Smooth muscle cell (in vitro differentiated cells): ENCODE measurements around the gene EIF4E. TPM values are rescaled to one million over a fixed set of nuclear protein-coding genes. Genes with fewer than 3 reads are reported as not detected.

Source experiments
- DNase-seq: peaks from one replicate; lab custom pipeline; 2025; ENCODE audit not compliant: unreplicated experiment; lab: John Stamatoyannopoulos, UW
- H2AFZ ChIP-seq: fragments of 200-600 bp; sonication (generic); 2 replicates; pipeline ENCODE4 v1.6.0; 2016; ENCODE audit warnings: antibody characterized with exemption, low read depth, mild to moderate bottlenecking
- H3F3A ChIP-seq: fragments of 200-600 bp; sonication (generic); 2 replicates; pipeline ENCODE4 v1.6.0; 2017; ENCODE audit warnings: antibody characterized with exemption, low read depth
- H3K27ac ChIP-seq: fragments of 200-600 bp; sonication (generic); 2 replicates; pipeline ENCODE4 v1.5.1; 2016; ENCODE audit warnings: low read depth, mild to moderate bottlenecking
- H3K27me3 ChIP-seq: fragments of 200-600 bp; sonication (generic); 2 replicates; pipeline ENCODE4 v1.6.1; 2016; ENCODE audit warnings: low read depth, mild to moderate bottlenecking
- H3K36me3 ChIP-seq: fragments of 200-600 bp; sonication (generic); 2 replicates; pipeline ENCODE4 v1.5.1; 2016; ENCODE audit warnings: low read depth
- H3K4me1 ChIP-seq: fragments of 200-600 bp; sonication (generic); 2 replicates; pipeline ENCODE4 v1.5.1; 2016; ENCODE audit warnings: low read depth
- H3K4me2 ChIP-seq: fragments of 200-600 bp; sonication (generic); 2 replicates; pipeline ENCODE4 v1.6.0; 2016; ENCODE audit warnings: mild to moderate bottlenecking
- H3K4me3 ChIP-seq: fragments of 200-600 bp; sonication (generic); 2 replicates; pipeline ENCODE4 v1.5.1; 2016; ENCODE audit warnings: mild to moderate bottlenecking
- H3K79me2 ChIP-seq: fragments of 200-600 bp; sonication (generic); 2 replicates; pipeline ENCODE4 v1.6.0; 2016; ENCODE audit warnings: low read depth, mild to moderate bottlenecking
- H3K9ac ChIP-seq: fragments of 200-600 bp; sonication (generic); 2 replicates; pipeline ENCODE4 v1.6.0; 2016; ENCODE audit warnings: low read depth
- H3K9me3 ChIP-seq: fragments of 200-600 bp; sonication (generic); replicated peaks from 2 replicates; pipeline ENCODE4 v1.5.1; 2016; ENCODE audit warnings: low read depth
- H4K20me1 ChIP-seq: fragments of 200-600 bp; sonication (generic); 2 replicates; pipeline ENCODE4 v1.6.0; 2016; ENCODE audit warnings: low read depth
- CTCF ChIP-seq: fragments of 200-600 bp; sonication (generic); IDR thresholded peaks from 2 replicates; pipeline ENCODE4 v1.5.1; 2017; ENCODE audit warnings: borderline replicate concordance, mild to moderate bottlenecking, antibody characterized with exemption; ENCODE audit not compliant: insufficient read depth, poor library complexity, severe bottlenecking
- WGBS: methylation state at CpG from one replicate; pipeline ENCODE4 v1.1.7; 2016; ENCODE audit warnings: low lambda C conversion rate; 5-methylcytosine and 5-hydroxymethylcytosine counted together
- polyA plus RNA-seq: library from polyadenylated mRNA; unstranded; fragments of >200 nt; fragmentation: Nextera tagmentation; extraction: Ambion mirVana; gene quantifications from 2 replicates; pipeline ENCODE4 v1.2.1, GENCODE V29; 2016
- total RNA-seq: library from RNA; depleted of rRNA; stranded (reverse); fragments of >200 nt; gene quantifications from 2 replicates; pipeline ENCODE4 v1.2.3, GENCODE V29; 2014

The EIF4E gene
- total and polyA plus RNA-seq, 2 experiments from 2014 or later: 113 to 135 TPM

GRCh38 chr4:98861100-98861884 is 67.6 kb downstream of the EIF4E start:
- H3K27me3 ChIP-seq: no peaks in the 10 kb centered on the region
- H3K4me3 ChIP-seq: no peak overlapping the region
- no peak overlapping the region for H3K27ac ChIP-seq
- no peak for DNase-seq
- H3K9ac ChIP-seq: no peak overlapping the region
- no peaks in the 10 kb centered on the region for H3K36me3 ChIP-seq
- no peak overlapping the region for H2AFZ ChIP-seq
- H3K79me2 ChIP-seq: no peaks in the 10 kb centered on the region
- no peak for TF ChIP-seq CTCF
- no peak overlapping the region for H3K4me2 ChIP-seq
- no peaks in the 10 kb centered on the region for H4K20me1 ChIP-seq
- no peaks in the 10 kb centered on the region for H3F3A ChIP-seq
- WGBS: 66% methylated on average over 3 of the region's 3 CpGs
- no peaks in the 10 kb centered on the region for H3K9me3 ChIP-seq
- H3K4me1 ChIP-seq: no peaks in the 10 kb centered on the region

DNA sequence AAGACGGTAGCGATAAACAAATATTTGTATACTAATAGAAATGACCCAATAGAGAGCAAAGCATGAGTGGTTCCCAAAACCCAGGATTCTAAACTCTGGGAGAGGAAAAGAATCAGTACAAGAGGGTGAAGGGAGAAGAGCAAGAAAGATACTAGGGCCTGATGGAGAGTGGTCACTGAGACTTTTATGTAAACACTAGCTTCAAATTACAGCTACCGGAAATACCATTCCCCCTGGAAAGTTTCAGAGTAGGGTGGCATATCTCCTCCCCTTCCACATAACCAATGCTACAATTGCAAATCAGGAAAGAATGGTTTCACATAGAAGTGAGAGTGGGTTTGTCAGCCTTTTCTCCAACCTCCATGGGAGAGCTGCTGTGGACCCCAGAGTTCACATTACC is 77.1 kb downstream of the EIF4E start:
- H3K9me3 ChIP-seq: peaks cover 5% of the 10 kb centered on the region
- no peak overlapping the region for H3K4me3 ChIP-seq
- no peak for TF ChIP-seq CTCF
- H4K20me1 ChIP-seq: no peaks in the 10 kb centered on the region
- peaks cover 6% of the 10 kb centered on the region for H3K36me3 ChIP-seq
- no peak for DNase-seq
- H3F3A ChIP-seq: no peaks in the 10 kb centered on the region
- no peak overlapping the region for H3K27ac ChIP-seq
- H3K4me1 ChIP-seq: peaks cover 6% of the 10 kb centered on the region
- H2AFZ ChIP-seq: no peak overlapping the region
- no peaks in the 10 kb centered on the region for H3K27me3 ChIP-seq
- no peak overlapping the region for H3K9ac ChIP-seq
- no peaks in the 10 kb centered on the region for H3K79me2 ChIP-seq
- 82% methylated on average over 3 of the region's 3 CpGs for WGBS
- H3K4me2 ChIP-seq: no peak overlapping the region

DNA sequence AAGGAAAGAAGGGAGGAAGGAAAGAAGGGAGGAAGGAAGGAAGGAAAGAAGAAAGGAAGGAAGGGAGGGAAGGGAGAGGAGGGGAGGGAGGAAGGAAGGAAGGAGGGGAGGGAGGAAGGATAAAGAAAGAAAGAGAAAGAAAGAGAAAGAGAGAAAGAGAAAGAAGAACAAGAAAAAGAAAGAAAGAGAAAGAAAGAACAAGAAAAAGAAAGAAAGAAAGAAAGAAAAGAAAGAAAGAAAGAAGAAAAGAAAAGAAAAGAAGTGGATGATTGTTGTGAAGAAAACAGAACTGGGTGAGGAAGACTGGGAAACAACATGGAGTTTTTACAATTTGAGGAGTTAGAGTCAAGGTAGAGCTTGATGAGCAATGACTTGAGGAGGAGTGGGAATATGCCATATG is 78.0 kb downstream of the EIF4E start:
- DNase-seq: no peak
- no peak overlapping the region for H3K9ac ChIP-seq
- no peak overlapping the region for H3K27ac ChIP-seq
- peaks cover 6% of the 10 kb centered on the region for H3K9me3 ChIP-seq
- TF ChIP-seq CTCF: no peak
- no peak overlapping the region for H2AFZ ChIP-seq
- H3K4me3 ChIP-seq: no peak overlapping the region
- H3K4me2 ChIP-seq: no peak overlapping the region
- no peaks in the 10 kb centered on the region for H3F3A ChIP-seq
- H4K20me1 ChIP-seq: no peaks in the 10 kb centered on the region
- no peaks in the 10 kb centered on the region for H3K27me3 ChIP-seq
- peaks cover 6% of the 10 kb centered on the region for H3K4me1 ChIP-seq
- peaks cover 6% of the 10 kb centered on the region for H3K36me3 ChIP-seq
- no peaks in the 10 kb centered on the region for H3K79me2 ChIP-seq

DNA sequence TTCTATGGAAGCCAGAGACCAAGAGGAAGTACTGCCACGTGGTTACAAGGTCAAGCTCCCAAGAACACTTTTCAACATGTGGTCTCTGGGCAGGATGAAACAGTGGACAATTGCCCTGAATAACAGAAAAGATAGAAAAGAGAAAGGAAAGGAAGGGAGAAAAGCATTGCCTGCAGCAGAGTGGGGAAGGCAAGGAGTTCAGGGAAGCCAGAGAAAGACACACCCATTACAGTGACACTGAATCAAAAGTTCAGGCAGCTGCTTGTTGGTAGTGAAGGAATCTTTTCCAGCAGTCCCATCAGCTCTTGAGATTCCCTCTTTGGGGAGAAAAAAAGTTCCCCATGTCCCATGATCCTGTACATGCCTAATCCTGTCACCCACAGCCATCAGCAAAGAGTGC is 80.5 kb downstream of the EIF4E start:
- no peaks in the 10 kb centered on the region for H3K27me3 ChIP-seq
- H3K79me2 ChIP-seq: no peaks in the 10 kb centered on the region
- no peak overlapping the region for H3K4me2 ChIP-seq
- H3F3A ChIP-seq: no peaks in the 10 kb centered on the region
- H3K4me1 ChIP-seq: peaks cover 6% of the 10 kb centered on the region
- H3K27ac ChIP-seq: no peak overlapping the region
- TF ChIP-seq CTCF: no peak
- peaks cover 13% of the 10 kb centered on the region for H3K9me3 ChIP-seq
- DNase-seq: no peak
- no peak overlapping the region for H3K9ac ChIP-seq
- WGBS: 91% methylated on average over 1 of the region's 1 CpG
- no peaks in the 10 kb centered on the region for H4K20me1 ChIP-seq
- no peak overlapping the region for H3K4me3 ChIP-seq
- peaks cover 6% of the 10 kb centered on the region for H3K36me3 ChIP-seq
- no peak overlapping the region for H2AFZ ChIP-seq
